Measurements from ENCODE around the gene UNCX. TPM values are rescaled to one million over a fixed set of nuclear protein-coding genes. Genes with fewer than 3 reads are reported as not detected.

Gene UNCX
- total RNA-seq, 2 experiments from 2014 or later: not detected

- H3K9me3 ChIP-seq (ENCODE audit: control insufficient read depth in 1 of 2, insufficient read depth in 1 of 2, low read length in 2 of 2): peaks cover 0 to 13% of the 10 kb centered on the region in 2 experiments
- Mint-ChIP-seq H3K9me3 (no peaks in the 10 kb centered on the region), H3K4me3 (no peak overlapping the region), H3K4me1 (ENCODE audit: low read depth) (no peaks in the 10 kb centered on the region), H3K27me3 (peaks cover 10% of the 10 kb centered on the region), H3K27ac (no peak overlapping the region), H3K36me3 (ENCODE audit: low read depth) (no peaks in the 10 kb centered on the region)
- no peak overlapping the region for H3K4me3 ChIP-seq (ENCODE audit: low read length)
- H3K4me1 ChIP-seq (ENCODE audit: insufficient read depth, low read length): no peaks in the 10 kb centered on the region
- H3K27ac ChIP-seq (ENCODE audit: low read depth in 1 of 2, low read length in 2 of 2): no peak overlapping the region
- ATAC-seq (ENCODE audit: poor library complexity) (no peak), DNase-seq (no peak)
- TF ChIP-seq, protein P1, sequence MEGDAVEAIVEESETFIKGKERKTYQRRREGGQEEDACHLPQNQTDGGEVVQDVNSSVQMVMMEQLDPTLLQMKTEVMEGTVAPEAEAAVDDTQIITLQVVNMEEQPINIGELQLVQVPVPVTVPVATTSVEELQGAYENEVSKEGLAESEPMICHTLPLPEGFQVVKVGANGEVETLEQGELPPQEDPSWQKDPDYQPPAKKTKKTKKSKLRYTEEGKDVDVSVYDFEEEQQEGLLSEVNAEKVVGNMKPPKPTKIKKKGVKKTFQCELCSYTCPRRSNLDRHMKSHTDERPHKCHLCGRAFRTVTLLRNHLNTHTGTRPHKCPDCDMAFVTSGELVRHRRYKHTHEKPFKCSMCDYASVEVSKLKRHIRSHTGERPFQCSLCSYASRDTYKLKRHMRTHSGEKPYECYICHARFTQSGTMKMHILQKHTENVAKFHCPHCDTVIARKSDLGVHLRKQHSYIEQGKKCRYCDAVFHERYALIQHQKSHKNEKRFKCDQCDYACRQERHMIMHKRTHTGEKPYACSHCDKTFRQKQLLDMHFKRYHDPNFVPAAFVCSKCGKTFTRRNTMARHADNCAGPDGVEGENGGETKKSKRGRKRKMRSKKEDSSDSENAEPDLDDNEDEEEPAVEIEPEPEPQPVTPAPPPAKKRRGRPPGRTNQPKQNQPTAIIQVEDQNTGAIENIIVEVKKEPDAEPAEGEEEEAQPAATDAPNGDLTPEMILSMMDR (IDR thresholded peaks at IDR 0.05): no peak
- peaks cover 4 to 6% of the 10 kb centered on the region in 2 experiments for H3K27me3 ChIP-seq (ENCODE audit: control insufficient read depth in 1 of 2, insufficient read depth in 2 of 2, low read length in 2 of 2)
- intact Hi-C loops (cut with DNase I, micrococcal nuclease): no loop called here
- POLR2A ChIA-PET: no interaction called here
- CTCF ChIA-PET: no interaction called here
- H3K36me3 ChIP-seq (ENCODE audit: insufficient read depth, low read length): no peaks in the 10 kb centered on the region
These were observed 51.5 kb downstream of the UNCX start for GRCh38 chr7:1283941-1284742.

DNA sequence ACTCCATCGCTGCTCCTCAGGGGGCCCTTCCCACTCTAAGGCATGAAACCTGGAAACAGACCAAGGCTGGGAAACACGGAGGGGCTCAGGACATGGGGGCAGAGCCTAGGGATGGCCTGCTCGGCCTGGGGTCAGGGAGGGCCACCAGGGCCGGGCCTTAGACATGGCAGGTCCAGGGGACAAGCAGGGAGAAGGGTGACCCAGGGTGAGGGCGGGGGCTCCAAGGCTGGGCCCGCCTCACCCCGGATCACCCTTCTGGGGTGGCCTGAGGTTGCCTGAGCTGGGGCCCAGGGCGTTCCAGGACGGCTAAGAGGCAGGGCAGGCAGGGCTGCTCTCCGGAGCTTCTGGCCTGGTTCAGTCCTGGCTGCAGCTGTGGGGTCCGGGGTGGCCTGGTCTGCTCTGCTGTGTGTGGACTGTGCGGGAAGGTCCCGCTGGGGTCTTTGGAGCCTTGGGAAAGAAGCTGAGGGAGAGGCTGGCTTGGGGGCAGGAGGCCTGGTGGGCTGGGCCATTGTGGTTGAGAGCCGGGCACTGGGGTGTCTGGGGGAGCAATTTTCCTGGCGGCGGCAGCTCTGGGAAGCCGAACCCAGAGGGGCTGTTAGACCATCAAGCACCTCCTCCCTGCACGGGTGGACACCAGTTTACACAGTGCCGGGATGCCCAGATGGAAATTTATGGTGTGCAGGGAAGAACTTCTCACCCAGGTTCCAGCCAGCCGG lies 52.2 kb downstream of the UNCX start:
- intact Hi-C loops (cut with DNase I, micrococcal nuclease): no loop called here
- Histone ChIP-seq H3K27me3 (ENCODE audit: control insufficient read depth in 1 of 2, insufficient read depth in 2 of 2, low read length in 2 of 2) (peaks cover 4 to 6% of the 10 kb centered on the region in 2 experiments), H3K9me3 (ENCODE audit: control insufficient read depth in 1 of 2, insufficient read depth in 1 of 2, low read length in 2 of 2) (peaks cover 0 to 13% of the 10 kb centered on the region in 2 experiments), H3K4me1 (ENCODE audit: insufficient read depth, low read length) (no peaks in the 10 kb centered on the region), H3K36me3 (ENCODE audit: insufficient read depth, low read length) (no peaks in the 10 kb centered on the region), H3K27ac (ENCODE audit: low read depth in 1 of 2, low read length in 2 of 2) (no peak overlapping the region), H3K4me3 (ENCODE audit: low read length) (no peak overlapping the region)
- TF ChIP-seq, protein P1 (IDR thresholded peaks at IDR 0.05): no peak
- ChIA-PET POLR2A (no interaction called here), CTCF (no interaction called here)
- Mint-ChIP-seq H3K27ac (no peak overlapping the region), H3K9me3 (no peaks in the 10 kb centered on the region), H3K27me3 (peaks cover 12% of the 10 kb centered on the region), H3K4me3 (no peak overlapping the region), H3K4me1 (ENCODE audit: low read depth) (no peaks in the 10 kb centered on the region), H3K36me3 (ENCODE audit: low read depth) (no peaks in the 10 kb centered on the region)
- ATAC-seq (ENCODE audit: poor library complexity) (no peak), DNase-seq (no peak)

DNA sequence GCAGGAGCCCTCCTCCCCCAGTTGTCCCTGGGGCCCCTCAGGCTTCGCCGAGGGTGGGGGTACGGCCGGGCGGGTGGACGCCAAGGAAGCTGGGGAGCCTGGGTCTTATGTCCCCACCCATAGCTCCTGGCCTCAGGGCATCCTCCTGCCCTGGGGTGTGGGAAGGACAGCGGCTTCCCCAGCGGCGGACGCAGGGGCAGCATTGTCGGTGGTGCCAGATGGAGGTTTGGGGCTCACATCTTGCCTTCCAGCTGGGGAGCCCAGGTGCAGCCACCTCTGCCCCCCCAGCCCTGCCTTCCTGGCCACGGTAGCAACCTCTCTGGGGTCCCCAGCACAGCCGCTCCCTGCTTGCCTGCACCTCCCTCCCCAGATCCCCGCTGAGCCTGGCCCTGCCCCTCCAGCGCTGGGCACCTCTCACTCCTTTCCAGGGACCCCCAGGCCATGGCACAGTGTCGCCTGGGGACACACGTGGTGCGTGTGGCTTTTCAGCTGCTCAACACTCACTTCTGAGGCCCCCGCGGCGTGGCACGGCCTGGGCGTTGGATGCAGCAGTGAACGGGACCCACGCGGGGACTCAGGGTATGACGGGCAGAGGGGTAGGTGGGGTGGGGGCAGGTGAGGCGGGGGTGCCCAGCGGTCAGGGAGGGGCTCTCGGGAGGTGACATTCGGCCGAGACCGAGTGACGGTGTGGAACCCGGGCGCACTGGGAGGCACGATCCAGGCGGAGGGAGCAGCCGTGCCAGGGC lies 53.1 kb downstream of the UNCX start:
- intact Hi-C loops (cut with DNase I, micrococcal nuclease): no loop called here
- Histone ChIP-seq H3K36me3 (ENCODE audit: insufficient read depth, low read length) (no peaks in the 10 kb centered on the region), H3K27me3 (ENCODE audit: control insufficient read depth in 1 of 2, insufficient read depth in 2 of 2, low read length in 2 of 2) (peaks cover 4 to 6% of the 10 kb centered on the region in 2 experiments), H3K27ac (ENCODE audit: low read depth in 1 of 2, low read length in 2 of 2) (no peak overlapping the region), H3K4me3 (ENCODE audit: low read length) (no peak overlapping the region), H3K4me1 (ENCODE audit: insufficient read depth, low read length) (peaks cover 6% of the 10 kb centered on the region), H3K9me3 (ENCODE audit: control insufficient read depth in 1 of 2, insufficient read depth in 1 of 2, low read length in 2 of 2) (peaks cover 0 to 13% of the 10 kb centered on the region in 2 experiments)
- POLR2A ChIA-PET: no interaction called here
- DNase-seq (no peak), ATAC-seq (ENCODE audit: poor library complexity) (no peak)
- TF ChIP-seq, protein P1 (IDR thresholded peaks at IDR 0.05): no peak
- H3K4me3 Mint-ChIP-seq: no peak overlapping the region
- no peak overlapping the region for H3K27ac Mint-ChIP-seq
- peaks cover 16% of the 10 kb centered on the region for H3K27me3 Mint-ChIP-seq
- H3K36me3 Mint-ChIP-seq (ENCODE audit: low read depth): no peaks in the 10 kb centered on the region
- CTCF ChIA-PET: no interaction called here
- no peaks in the 10 kb centered on the region for H3K9me3 Mint-ChIP-seq
- H3K4me1 Mint-ChIP-seq (ENCODE audit: low read depth): no peaks in the 10 kb centered on the region

Other genes with a start within 250 kb of the UNCX start
- gene CYP2W1, start 249.7 kb upstream of the UNCX start, total RNA-seq: not detected
- 10 to 100 TPM in 1 of 2 experiments, 1 to 10 TPM in 1; 9.9 to 13.7 TPM for gene GPR146, start 188.3 kb upstream of the UNCX start, total RNA-seq
- not detected for gene GPER1, start 144.8 kb upstream of the UNCX start, total RNA-seq
- 10 to 100 TPM; 92.3 to 92.5 TPM for gene ZFAND2A, start 72.7 kb upstream of the UNCX start, total RNA-seq
- gene MICALL2, start 226.6 kb downstream of the UNCX start, total RNA-seq: 1 to 10 TPM; 1.9 to 2.2 TPM